ENCODE data around the gene GRM4. TPM values are rescaled to one million over a fixed set of nuclear protein-coding genes. Genes with fewer than 3 reads are reported as not detected.

Gene GRM4
- total and polyA plus RNA-seq, 9 donors: 1.1 to 4.8 (median 1.9) TPM

GRCh38 chr6:34106421-34106820 lies 39.5 kb downstream of the GRM4 start:
- no peaks in the 10 kb centered on the region for H3K36me3 ChIP-seq (ENCODE audit: control insufficient read depth, insufficient read depth, low read length)
- H3K27me3 ChIP-seq (ENCODE audit: control insufficient read depth, insufficient read depth, low read length): peaks cover 6% of the 10 kb centered on the region
- no peaks in the 10 kb centered on the region for H3K4me1 ChIP-seq (ENCODE audit: control insufficient read depth, insufficient read depth, low read length)
- no peak for DNase-seq
- H3K27ac ChIP-seq (ENCODE audit: low read length): no peak overlapping the region
- no peaks in the 10 kb centered on the region for H3K9me3 ChIP-seq (replicated peaks; ENCODE audit: control insufficient read depth, low read depth, low read length)
- H3K4me3 ChIP-seq (ENCODE audit: low read length): no peak overlapping the region
- WGBS (ENCODE audit: insufficient coverage): 52% methylated on average over 6 of the region's 6 CpGs

DNA sequence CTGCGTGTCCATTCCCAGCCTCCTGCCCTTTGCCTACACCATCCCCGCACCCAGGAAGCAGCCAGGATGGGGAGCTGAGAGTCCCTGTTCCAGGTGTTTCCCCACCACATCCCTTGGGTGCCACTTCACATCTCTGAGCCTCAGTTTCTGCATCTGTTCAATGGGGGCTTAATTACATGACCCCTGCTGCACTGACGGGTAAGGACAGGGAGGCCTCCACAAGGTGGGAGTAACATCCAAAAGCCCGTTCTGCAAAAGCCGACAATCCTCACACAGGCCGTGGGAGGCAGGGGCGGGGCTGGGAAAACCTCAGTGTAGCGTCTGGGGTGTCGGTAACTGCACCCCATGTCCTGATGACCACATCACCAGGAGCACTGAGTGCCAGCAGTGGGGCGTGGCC lies 41.3 kb downstream of the GRM4 start:
- H3K27me3 ChIP-seq (ENCODE audit: control insufficient read depth, insufficient read depth, low read length): peaks cover 6% of the 10 kb centered on the region
- H3K4me3 ChIP-seq (ENCODE audit: low read length): no peak overlapping the region
- DNase-seq: no peak
- no peaks in the 10 kb centered on the region for H3K4me1 ChIP-seq (ENCODE audit: control insufficient read depth, insufficient read depth, low read length)
- no peaks in the 10 kb centered on the region for H3K36me3 ChIP-seq (ENCODE audit: control insufficient read depth, insufficient read depth, low read length)
- H3K27ac ChIP-seq (ENCODE audit: low read length): no peak overlapping the region
- no peaks in the 10 kb centered on the region for H3K9me3 ChIP-seq (replicated peaks; ENCODE audit: control insufficient read depth, low read depth, low read length)
- WGBS (ENCODE audit: insufficient coverage): 76% methylated on average over 7 of the region's 10 CpGs

DNA sequence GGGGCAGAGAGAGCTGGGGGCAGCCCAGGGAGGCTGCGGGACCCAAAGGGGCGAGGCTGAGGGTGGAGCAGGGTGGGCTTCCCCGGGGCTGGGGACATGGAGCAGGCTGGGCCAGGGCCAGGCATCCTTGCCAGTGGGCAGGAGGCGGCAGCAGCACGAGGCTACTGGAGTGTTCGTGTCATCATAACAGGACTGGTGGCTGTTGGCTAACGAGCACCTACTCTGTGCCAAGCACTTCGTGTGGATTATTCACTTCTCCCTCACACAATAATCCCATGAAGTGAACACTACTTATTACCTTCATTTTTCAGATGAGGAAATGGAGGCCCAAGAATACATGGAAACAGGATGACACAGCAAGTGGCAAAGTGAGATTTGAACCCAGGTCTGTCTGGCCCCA lies 41.7 kb downstream of the GRM4 start:
- Histone ChIP-seq H3K27ac (ENCODE audit: low read length) (no peak overlapping the region), H3K27me3 (ENCODE audit: control insufficient read depth, insufficient read depth, low read length) (peaks cover 6% of the 10 kb centered on the region), H3K36me3 (ENCODE audit: control insufficient read depth, insufficient read depth, low read length) (no peaks in the 10 kb centered on the region), H3K4me1 (ENCODE audit: control insufficient read depth, insufficient read depth, low read length) (no peaks in the 10 kb centered on the region), H3K4me3 (ENCODE audit: low read length) (no peak overlapping the region), H3K9me3 (replicated peaks; ENCODE audit: control insufficient read depth, low read depth, low read length) (no peaks in the 10 kb centered on the region)
- 83% methylated on average over 3 of the region's 8 CpGs for WGBS (ENCODE audit: insufficient coverage)
- no peak for DNase-seq

DNA sequence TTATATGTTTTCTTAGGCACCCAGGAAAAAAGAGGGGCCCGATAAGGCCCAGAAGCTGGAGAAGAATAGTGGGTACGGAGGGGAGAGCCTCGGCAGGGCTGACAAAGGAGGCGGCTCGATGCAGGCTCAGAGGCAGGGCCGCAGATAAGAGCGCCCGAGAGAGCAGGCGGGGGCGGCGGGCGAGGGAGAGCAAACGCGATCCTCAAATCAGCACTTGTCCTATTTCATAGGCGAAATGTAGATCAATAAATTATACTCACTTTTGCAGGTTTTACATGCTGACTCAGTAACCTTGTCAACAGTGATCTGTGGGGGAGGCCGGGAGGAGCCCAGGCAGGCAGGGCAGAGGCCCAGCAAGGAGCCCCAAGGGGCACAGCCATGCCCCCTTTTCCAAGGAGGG lies 42.6 kb downstream of the GRM4 start:
- H3K36me3 ChIP-seq (ENCODE audit: control insufficient read depth, insufficient read depth, low read length): no peaks in the 10 kb centered on the region
- 46% methylated on average over 9 of the region's 16 CpGs for WGBS (ENCODE audit: insufficient coverage)

GRCh38 chr6:34102696-34103095 lies 43.2 kb downstream of the GRM4 start:
- DNase-seq: no peak
- Histone ChIP-seq H3K27me3 (ENCODE audit: control insufficient read depth, insufficient read depth, low read length) (peaks cover 6% of the 10 kb centered on the region), H3K36me3 (ENCODE audit: control insufficient read depth, insufficient read depth, low read length) (no peaks in the 10 kb centered on the region), H3K4me1 (ENCODE audit: control insufficient read depth, insufficient read depth, low read length) (no peaks in the 10 kb centered on the region), H3K4me3 (ENCODE audit: low read length) (no peak overlapping the region), H3K27ac (ENCODE audit: low read length) (no peak overlapping the region), H3K9me3 (replicated peaks; ENCODE audit: control insufficient read depth, low read depth, low read length) (no peaks in the 10 kb centered on the region)
- WGBS (ENCODE audit: insufficient coverage): 74% methylated on average over 6 of the region's 6 CpGs

More for the DNA sequence above, 42.6 kb downstream of the GRM4 start:
- H3K27ac ChIP-seq (ENCODE audit: low read length): no peak overlapping the region
- DNase-seq: no peak
- no peaks in the 10 kb centered on the region for H3K4me1 ChIP-seq (ENCODE audit: control insufficient read depth, insufficient read depth, low read length)
- peaks cover 6% of the 10 kb centered on the region for H3K27me3 ChIP-seq (ENCODE audit: control insufficient read depth, insufficient read depth, low read length)
- H3K9me3 ChIP-seq (replicated peaks; ENCODE audit: control insufficient read depth, low read depth, low read length): no peaks in the 10 kb centered on the region
- H3K4me3 ChIP-seq (ENCODE audit: low read length): no peak overlapping the region

DNA sequence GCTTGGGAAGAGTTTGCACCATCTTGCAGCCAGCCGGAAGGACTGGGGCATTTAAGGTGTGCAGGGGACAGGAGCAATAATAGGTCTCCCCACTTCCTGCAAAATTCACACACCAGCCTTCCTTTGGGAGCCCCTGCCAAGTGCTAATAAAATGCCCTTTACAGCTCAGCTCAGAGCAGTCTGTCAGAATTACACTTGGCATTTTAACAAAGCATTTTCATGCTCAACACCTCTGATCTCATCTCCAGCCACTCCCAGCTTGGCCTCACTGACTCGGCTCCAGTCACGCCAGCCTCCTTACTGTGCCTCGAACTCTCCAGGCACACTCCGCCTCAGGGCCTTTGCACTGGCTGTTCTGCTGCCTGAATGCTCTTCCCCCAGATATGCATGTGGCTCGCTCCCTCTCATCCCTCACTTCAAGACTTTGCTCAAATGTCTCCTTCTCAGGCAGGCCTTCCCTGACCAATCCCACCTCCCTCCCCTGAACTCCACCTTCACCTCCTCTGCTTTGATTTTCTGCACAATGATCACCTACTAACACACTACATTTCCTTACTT lies 43.7 kb downstream of the GRM4 start:
- 81% methylated on average over 5 of the region's 6 CpGs for WGBS (ENCODE audit: insufficient coverage)
- Histone ChIP-seq H3K27ac (ENCODE audit: low read length) (no peak overlapping the region), H3K27me3 (ENCODE audit: control insufficient read depth, insufficient read depth, low read length) (peaks cover 6% of the 10 kb centered on the region), H3K4me1 (ENCODE audit: control insufficient read depth, insufficient read depth, low read length) (no peaks in the 10 kb centered on the region), H3K36me3 (ENCODE audit: control insufficient read depth, insufficient read depth, low read length) (no peaks in the 10 kb centered on the region), H3K4me3 (ENCODE audit: low read length) (no peak overlapping the region), H3K9me3 (replicated peaks; ENCODE audit: control insufficient read depth, low read depth, low read length) (no peaks in the 10 kb centered on the region)
- no peak for DNase-seq

DNA sequence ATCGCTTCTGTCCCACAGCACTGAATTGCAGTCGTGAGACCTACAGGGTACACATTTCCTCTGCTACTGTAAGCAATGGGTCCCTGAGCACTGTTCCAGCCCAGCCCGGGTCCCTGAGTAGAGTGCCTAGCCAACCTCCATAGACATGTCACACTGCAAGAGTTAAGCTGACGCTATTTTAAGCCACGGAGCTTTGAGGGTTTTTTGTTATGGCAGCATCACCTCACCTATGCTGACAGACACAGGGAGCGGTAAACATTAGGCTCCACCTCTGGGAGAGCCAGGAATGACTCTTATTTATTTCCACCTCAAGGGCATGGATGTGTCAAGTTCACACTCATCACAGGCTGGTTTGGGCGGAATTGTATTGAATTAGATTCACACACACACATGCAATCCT lies 45.1 kb downstream of the GRM4 start:
- Histone ChIP-seq H3K27me3 (ENCODE audit: control insufficient read depth, insufficient read depth, low read length) (peaks cover 10% of the 10 kb centered on the region), H3K4me1 (ENCODE audit: control insufficient read depth, insufficient read depth, low read length) (no peaks in the 10 kb centered on the region), H3K36me3 (ENCODE audit: control insufficient read depth, insufficient read depth, low read length) (no peaks in the 10 kb centered on the region), H3K4me3 (ENCODE audit: low read length) (no peak overlapping the region), H3K9me3 (replicated peaks; ENCODE audit: control insufficient read depth, low read depth, low read length) (no peaks in the 10 kb centered on the region), H3K27ac (ENCODE audit: low read length) (no peak overlapping the region)
- WGBS (ENCODE audit: insufficient coverage): 96% methylated on average over 6 of the region's 7 CpGs
- no peak for DNase-seq

DNA sequence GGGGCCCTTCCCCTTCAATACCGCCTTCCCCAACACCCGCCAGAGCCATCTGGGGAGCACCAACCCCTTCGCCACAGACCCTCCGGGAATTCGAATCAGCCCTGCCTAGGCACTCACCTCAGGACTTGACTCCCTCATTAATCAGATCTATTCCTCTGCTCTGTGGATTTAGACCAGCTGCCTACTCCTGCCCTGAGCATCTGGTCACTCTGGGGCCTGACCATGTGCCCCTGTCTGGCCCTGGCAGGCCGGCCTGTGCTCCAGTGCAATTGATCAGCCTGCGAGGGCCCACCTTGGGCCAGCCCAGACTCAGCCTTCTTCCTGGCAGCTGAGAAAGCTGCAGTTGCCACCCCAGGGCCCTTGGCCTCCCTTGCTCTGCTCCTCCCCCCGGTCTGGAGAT lies 46.0 kb downstream of the GRM4 start:
- H3K4me1 ChIP-seq (ENCODE audit: control insufficient read depth, insufficient read depth, low read length): no peaks in the 10 kb centered on the region
- no peak overlapping the region for H3K27ac ChIP-seq (ENCODE audit: low read length)
- no peak for DNase-seq
- no peak overlapping the region for H3K4me3 ChIP-seq (ENCODE audit: low read length)
- no peaks in the 10 kb centered on the region for H3K9me3 ChIP-seq (replicated peaks; ENCODE audit: control insufficient read depth, low read depth, low read length)
- H3K36me3 ChIP-seq (ENCODE audit: control insufficient read depth, insufficient read depth, low read length): no peaks in the 10 kb centered on the region
- 80% methylated on average over 8 of the region's 8 CpGs for WGBS (ENCODE audit: insufficient coverage)
- peaks cover 17% of the 10 kb centered on the region for H3K27me3 ChIP-seq (ENCODE audit: control insufficient read depth, insufficient read depth, low read length)

GRCh38 chr6:34098045-34098936 lies 47.6 kb downstream of the GRM4 start:
- Histone ChIP-seq H3K4me1 (ENCODE audit: control insufficient read depth, insufficient read depth, low read length) (no peaks in the 10 kb centered on the region), H3K36me3 (ENCODE audit: control insufficient read depth, insufficient read depth, low read length) (no peaks in the 10 kb centered on the region), H3K9me3 (replicated peaks; ENCODE audit: control insufficient read depth, low read depth, low read length) (no peaks in the 10 kb centered on the region), H3K27ac (ENCODE audit: low read length) (no peak overlapping the region), H3K4me3 (ENCODE audit: low read length) (no peak overlapping the region), H3K27me3 (ENCODE audit: control insufficient read depth, insufficient read depth, low read length) (peaks cover 23% of the 10 kb centered on the region)
- WGBS (ENCODE audit: insufficient coverage): 56% methylated on average over 6 of the region's 8 CpGs
- no peak for DNase-seq

GRCh38 chr6:34096814-34097213 lies 49.1 kb downstream of the GRM4 start:
- Histone ChIP-seq H3K27ac (ENCODE audit: low read length) (no peak overlapping the region), H3K4me3 (ENCODE audit: low read length) (no peak overlapping the region), H3K27me3 (ENCODE audit: control insufficient read depth, insufficient read depth, low read length) (peaks cover 23% of the 10 kb centered on the region), H3K4me1 (ENCODE audit: control insufficient read depth, insufficient read depth, low read length) (no peaks in the 10 kb centered on the region), H3K9me3 (replicated peaks; ENCODE audit: control insufficient read depth, low read depth, low read length) (no peaks in the 10 kb centered on the region), H3K36me3 (ENCODE audit: control insufficient read depth, insufficient read depth, low read length) (no peaks in the 10 kb centered on the region)
- 31% methylated on average over 2 of the region's 8 CpGs for WGBS (ENCODE audit: insufficient coverage)
- DNase-seq: no peak
